PC-9 (cell line): ENCODE measurements around the gene ADGRV1.

ENCODE experiments used
- CTCF ChIP-seq: fragments of 200-600 bp; sonication (generic); conservative IDR thresholded peaks from 2 replicates; pipeline ENCODE4 v1.6.1; 2017; ENCODE audit warnings: mixed run types, antibody characterized with exemption, mild to moderate bottlenecking, moderate library complexity
- EZH2 ChIP-seq: fragments of 200-600 bp; sonication (generic); IDR thresholded peaks from 2 replicates; pipeline ENCODE4 v1.8.0; 2017; ENCODE audit warnings: antibody characterized with exemption, low read depth

GRCh38 chr5:91183743-91184142, 625.1 kb downstream of the ADGRV1 start:
- TF ChIP-seq CTCF = no peak
- no peak for TF ChIP-seq EZH2
